NCI-H1694 (cell line): ENCODE data around the gene PSEN2.
A peak's percentile ranks its signal among the peaks of the same experiment; 100 is the strongest.

Source experiments
- DNase-seq: peaks from one replicate; lab custom pipeline; 2025; lab: John Stamatoyannopoulos, UW

Gene PSEN2

GRCh38 chr1:226886122-226886901 lies 15.9 kb downstream of the PSEN2 start:
- no peak for DNase-seq

- DNase-seq: no peak
Observed at GRCh38 chr1:226887006-226887405, 16.6 kb downstream of the PSEN2 start.

- no peak for DNase-seq
Observed at GRCh38 chr1:226888021-226888420, 17.6 kb downstream of the PSEN2 start.

- DNase-seq: no peak
Observed at GRCh38 chr1:226888816-226889215, 18.4 kb downstream of the PSEN2 start.

- DNase-seq: no peak
Observed at GRCh38 chr1:226889616-226890330, 19.4 kb downstream of the PSEN2 start.

- DNase-seq: no peak
Observed at GRCh38 chr1:226890331-226891108, 20.1 kb downstream of the PSEN2 start.

GRCh38 chr1:226891346-226891745 lies 20.9 kb downstream of the PSEN2 start:
- DNase-seq: no peak

- no peak for DNase-seq
Observed at GRCh38 chr1:226891846-226892523, 21.6 kb downstream of the PSEN2 start.

- no peak for DNase-seq
Observed at GRCh38 chr1:226892524-226892875, 22.1 kb downstream of the PSEN2 start.

- DNase-seq: no peak
Observed at GRCh38 chr1:226893936-226894335, 23.5 kb downstream of the PSEN2 start.

- DNase-seq: no peak
Observed at GRCh38 chr1:226894826-226895225, 24.4 kb downstream of the PSEN2 start.

- DNase-seq: no peak
Observed at GRCh38 chr1:226895644-226896043, 25.2 kb downstream of the PSEN2 start.

- DNase-seq: no peak
Observed at GRCh38 chr1:226898246-226898645, 27.8 kb downstream of the PSEN2 start.

- no peak for DNase-seq
Observed at GRCh38 chr1:226901421-226901820, 31.0 kb downstream of the PSEN2 start.

- no peak for DNase-seq
Observed at GRCh38 chr1:226902601-226903000, 32.2 kb downstream of the PSEN2 start.

- no peak for DNase-seq
Observed at GRCh38 chr1:226903819-226904716, 33.7 kb downstream of the PSEN2 start.

GRCh38 chr1:226904772-226905171 lies 34.4 kb downstream of the PSEN2 start:
- DNase-seq: no peak

GRCh38 chr1:226908419-226908818 lies 38.0 kb downstream of the PSEN2 start:
- no peak for DNase-seq

- no peak for DNase-seq
Observed at GRCh38 chr1:226908913-226909312, 38.5 kb downstream of the PSEN2 start.

GRCh38 chr1:226912587-226913176 lies 42.3 kb downstream of the PSEN2 start:
- DNase-seq: peak; percentile 2

- DNase-seq: no peak
Observed at GRCh38 chr1:226915672-226915995, 45.2 kb downstream of the PSEN2 start.
